Measurements from ENCODE around the gene KBTBD13. TPM values are rescaled to one million over a fixed set of nuclear protein-coding genes. Genes with fewer than 3 reads are reported as not detected.

The KBTBD13 gene
- total RNA-seq, 4 donors from 2014 or later = not detected

- Histone ChIP-seq H3K9me3 (no peaks in the 10 kb centered on the region), H3K4me3 (peak within 1 kb of the TSS; percentile 32 to 50 (median 42)), H3K27me3 (peaks cover 18% of the 10 kb centered on the region), H3K27ac (peak within 1 kb of the TSS; percentile 85 to 90 (median 86)), H3K4me1 (peaks cover 3 to 51% (median 31%) of the 10 kb centered on the region in 4 donors), H3K36me3 (no peaks in the 10 kb centered on the region)
- in situ Hi-C loops (cut with MboI; ENCODE audit: low pct_ligation_motif_present in 1 of 4, low pct_unique_long_range_greater_than_20kb in 1 of 4, low sequenced_read_pairs in 3 of 4) = no loop called here
- no peak for TF ChIP-seq POLR2A (IDR thresholded peaks at IDR 0.05)
- intact Hi-C loops (cut with DNase I; ENCODE audit: low total_unique reads) = loop anchor here (1.0 kb wide), 1 partner anchor 20 kb away; no protein-coding TSS in a partner anchor
- peak; percentile 37 for DNase-seq
- 4 to 60% methylated on average over 1 to 32 of the region's 66 CpGs for WGBS, 2 donors (ENCODE audit: low coverage in 1 of 2)
Measured at GRCh38 chr15:65067645-65068402, 8.7 kb upstream of the KBTBD13 start, which contains the start of gene RASL12. TSS of gene RASL12 (minus strand) at chr15:65067991. CDS start at chr15:65067835, 156 bp downstream.

GRCh38 chr15:65068403-65068788 is 8.2 kb upstream of the KBTBD13 start:
- H3K4me1 ChIP-seq = peaks cover 3 to 46% (median 31%) of the 10 kb centered on the region in 4 donors
- no peak for DNase-seq
- TF ChIP-seq EP300 (IDR thresholded peaks at IDR 0.05; ENCODE audit: low read depth) = no peak
- no peak for TF ChIP-seq CTCF (IDR thresholded peaks at IDR 0.05)
- no peak for TF ChIP-seq POLR2AphosphoS5 (IDR thresholded peaks at IDR 0.05)
- no peak for TF ChIP-seq POLR2A (IDR thresholded peaks at IDR 0.05)
- peak overlapping the region; percentile 85 to 90 (median 86) for H3K27ac ChIP-seq
- in situ Hi-C loops (cut with MboI; ENCODE audit: low pct_ligation_motif_present in 1 of 4, low pct_unique_long_range_greater_than_20kb in 1 of 4, low sequenced_read_pairs in 3 of 4) = no loop called here
- intact Hi-C loops (cut with DNase I; ENCODE audit: low total_unique reads) = no loop called here
- 79% methylated on average over 3 of the region's 3 CpGs; no CpG with 5 or more reads in 1 of the 2 donors for WGBS, 2 donors (ENCODE audit: low coverage in 1 of 2)
- H3K36me3 ChIP-seq = no peaks in the 10 kb centered on the region
- H3K4me3 ChIP-seq = peak overlapping the region in 2 of 4 donors; percentile 42 to 43
- no peaks in the 10 kb centered on the region for H3K9me3 ChIP-seq
- H3K27me3 ChIP-seq = peaks cover 18% of the 10 kb centered on the region

GRCh38 chr15:65069179-65069578 is 7.4 kb upstream of the KBTBD13 start:
- H3K27me3 ChIP-seq = peaks cover 18% of the 10 kb centered on the region
- intact Hi-C loops (cut with DNase I; ENCODE audit: low total_unique reads) = no loop called here
- no peaks in the 10 kb centered on the region for H3K9me3 ChIP-seq
- H3K27ac ChIP-seq = peak overlapping the region; percentile 85 to 90 (median 86)
- TF ChIP-seq CTCF (IDR thresholded peaks at IDR 0.05) (no peak), POLR2AphosphoS5 (IDR thresholded peaks at IDR 0.05) (peak in 2 of 3 donors; percentile 47 to 66)
- in situ Hi-C loops (cut with MboI; ENCODE audit: low pct_ligation_motif_present in 1 of 4, low pct_unique_long_range_greater_than_20kb in 1 of 4, low sequenced_read_pairs in 3 of 4) = no loop called here
- 50 to 60% methylated on average over 1 of the region's 1 CpG for WGBS, 2 donors (ENCODE audit: low coverage in 1 of 2)
- H3K36me3 ChIP-seq = no peaks in the 10 kb centered on the region
- DNase-seq = peak; percentile 50
- H3K4me1 ChIP-seq = peaks cover 3 to 42% (median 31%) of the 10 kb centered on the region in 4 donors
- H3K4me3 ChIP-seq = no peak overlapping the region

- no peaks in the 10 kb centered on the region for H3K9me3 ChIP-seq
- WGBS, 2 donors (ENCODE audit: low coverage in 1 of 2) = 66 to 73% methylated on average over 4 to 5 of the region's 5 CpGs
- H3K4me3 ChIP-seq = no peak overlapping the region
- in situ Hi-C loops (cut with MboI; ENCODE audit: low pct_ligation_motif_present in 1 of 4, low pct_unique_long_range_greater_than_20kb in 1 of 4, low sequenced_read_pairs in 3 of 4) = no loop called here
- H3K36me3 ChIP-seq = no peaks in the 10 kb centered on the region
- no peak for DNase-seq
- intact Hi-C loops (cut with DNase I; ENCODE audit: low total_unique reads) = no loop called here
- H3K27ac ChIP-seq = peak overlapping the region; percentile 68 to 90 (median 86)
- peaks cover 18% of the 10 kb centered on the region for H3K27me3 ChIP-seq
- peaks cover 3 to 42% (median 31%) of the 10 kb centered on the region in 4 donors for H3K4me1 ChIP-seq
- TF ChIP-seq EP300 (IDR thresholded peaks at IDR 0.05; ENCODE audit: low read depth) (no peak), POLR2AphosphoS5 (IDR thresholded peaks at IDR 0.05) (no peak), CTCF (IDR thresholded peaks at IDR 0.05) (no peak), POLR2A (IDR thresholded peaks at IDR 0.05) (no peak)
Measured at GRCh38 chr15:65069779-65070546, 6.6 kb upstream of the KBTBD13 start.

Data from transverse colon (tissue), 4 donors.